ENCODE data around the gene MEIS2.

Gene MEIS2

GRCh38 chr15:37098468-37099318 lies 1.7 kb downstream of the MEIS2 start:
- no peak for DNase-seq (ENCODE audit: low read depth in 2 of 2)

- no peak for DNase-seq (ENCODE audit: low read depth in 2 of 2)
Observed at GRCh38 chr15:37097144-37097919, 3.0 kb downstream of the MEIS2 start.

GRCh38 chr15:37096558-37097143 lies 3.7 kb downstream of the MEIS2 start:
- no peak for DNase-seq (ENCODE audit: low read depth in 2 of 2)

DNA sequence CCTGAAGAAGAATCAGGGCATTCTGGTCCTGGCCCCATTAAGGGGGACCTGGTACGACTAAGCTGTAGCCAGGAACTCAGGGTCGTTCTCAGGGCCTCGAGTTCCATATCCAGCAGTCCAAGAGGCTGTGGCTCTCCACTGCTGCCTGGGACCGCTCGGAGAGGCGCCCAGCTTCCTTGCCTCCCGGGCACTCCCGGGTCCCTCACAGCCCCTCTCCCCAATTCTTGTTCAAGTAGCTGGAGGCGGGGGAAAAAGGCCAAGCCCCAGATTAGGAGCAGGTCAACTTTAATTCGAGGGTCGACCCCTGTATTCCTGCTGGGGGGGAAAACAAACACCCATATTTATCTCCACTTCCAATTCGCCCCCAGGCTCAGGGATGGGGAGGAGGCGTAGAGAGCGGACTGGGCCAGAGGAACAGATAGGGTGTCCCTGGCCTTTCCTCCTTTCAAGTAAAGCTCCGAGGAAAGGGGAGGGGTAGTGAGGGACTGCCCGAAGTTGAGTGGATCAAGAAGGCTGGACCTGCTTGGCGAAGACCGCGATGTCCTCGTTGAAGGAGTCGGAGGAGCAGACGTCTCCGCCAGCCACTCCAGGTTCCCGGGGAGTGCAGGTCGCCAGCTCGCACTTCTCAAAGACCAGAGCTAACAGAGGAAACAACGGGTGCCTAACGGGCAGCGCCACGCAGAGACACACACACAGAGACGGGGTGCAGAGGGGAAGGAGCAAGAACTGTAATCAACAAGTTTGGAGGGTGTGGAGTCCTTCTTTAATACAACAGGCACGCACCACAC lies 4.4 kb downstream of the MEIS2 start:
- no peak for DNase-seq (ENCODE audit: low read depth in 2 of 2)

DNA sequence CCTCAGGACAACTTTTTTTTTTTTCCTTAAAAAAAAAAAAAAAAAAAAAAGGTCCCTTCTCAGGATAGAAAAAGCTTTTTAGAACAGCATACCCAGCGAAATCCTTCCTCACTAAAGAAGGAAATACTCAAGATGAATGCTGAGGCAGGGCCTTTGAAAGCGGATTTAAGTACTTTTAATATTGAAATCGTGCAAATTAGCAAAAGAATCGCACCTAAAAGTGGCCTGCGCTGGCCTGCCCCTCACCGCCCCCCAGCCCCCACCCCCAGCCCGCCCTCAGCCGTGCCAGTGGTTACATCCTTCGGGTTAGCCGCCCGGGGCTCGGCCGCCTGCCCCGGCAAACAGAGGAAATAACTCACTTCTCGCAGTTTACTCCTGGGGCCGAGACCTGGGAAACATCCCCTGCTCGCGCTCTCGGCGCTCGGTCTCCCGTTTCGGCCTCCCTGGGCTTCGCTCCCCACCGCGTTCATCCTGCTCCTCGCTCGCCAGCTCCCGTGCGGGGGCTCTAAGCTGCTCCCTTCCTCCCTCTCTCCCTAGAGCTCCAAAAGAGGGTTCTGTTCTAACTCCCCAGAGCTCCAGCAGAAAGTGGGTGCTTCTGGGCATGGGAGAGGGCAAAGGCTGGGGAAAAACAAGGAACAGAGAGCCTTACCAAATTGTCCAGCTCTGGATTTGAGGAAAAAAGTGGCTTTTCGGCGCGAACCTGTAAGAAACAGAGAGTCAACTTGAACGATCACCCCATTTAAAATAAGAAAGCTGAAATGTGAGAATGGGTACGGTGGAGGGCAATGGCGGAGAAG lies 5.2 kb downstream of the MEIS2 start:
- DNase-seq (ENCODE audit: low read depth in 2 of 2), result no peak

DNA sequence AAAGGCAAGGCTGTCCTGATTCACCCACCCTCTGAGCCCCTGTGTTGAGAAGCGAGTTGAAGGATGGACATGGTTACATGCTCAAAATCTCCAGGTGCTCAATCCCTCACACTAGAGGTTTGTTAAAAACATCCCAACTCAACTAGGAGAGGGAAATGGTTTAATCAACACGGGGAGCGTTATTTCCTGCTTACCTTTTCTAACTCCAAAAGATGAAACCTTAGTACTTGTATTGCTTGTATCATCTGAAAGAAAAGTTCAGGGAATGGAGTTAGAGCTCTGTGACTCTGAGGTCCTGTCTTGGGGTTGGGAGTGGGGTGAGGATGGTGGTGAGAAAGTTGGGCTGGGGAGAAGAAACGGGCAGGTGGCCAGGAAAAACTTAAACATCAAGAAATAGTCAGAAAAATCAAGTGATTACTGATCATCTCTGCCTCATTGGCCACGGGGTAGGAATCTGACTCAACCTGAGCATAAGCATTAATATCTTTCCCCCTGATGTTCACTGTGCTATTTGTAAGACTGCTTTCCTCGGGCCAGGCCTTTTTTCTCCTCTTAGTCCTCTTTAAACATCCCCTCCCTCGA lies 5.9 kb downstream of the MEIS2 start:
- no peak for DNase-seq (ENCODE audit: low read depth in 2 of 2)

GRCh38 chr15:37093480-37094332 lies 6.6 kb downstream of the MEIS2 start:
- no peak for DNase-seq (ENCODE audit: low read depth in 2 of 2)

- DNase-seq (ENCODE audit: low read depth in 2 of 2), result no peak
Observed at GRCh38 chr15:37090543-37091175, 9.7 kb downstream of the MEIS2 start.

DNA sequence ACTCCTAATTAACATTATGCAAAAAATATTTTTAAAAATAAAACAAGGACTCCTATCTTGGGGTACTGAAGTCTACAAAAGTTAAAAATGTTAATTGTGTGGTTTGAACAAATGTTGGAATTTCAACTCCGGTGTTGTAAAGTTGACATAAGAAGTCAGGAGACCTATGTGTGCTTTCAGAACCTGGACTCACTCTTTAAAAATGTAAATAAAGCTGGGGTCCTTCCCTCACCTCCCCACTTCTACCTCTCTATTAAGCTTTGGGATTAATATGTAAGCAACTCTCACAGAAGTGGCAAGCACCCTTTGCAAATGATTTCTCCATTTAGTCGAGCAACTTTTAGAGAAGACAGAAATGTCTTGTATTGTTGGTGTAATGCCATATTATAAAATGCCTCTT lies 11.9 kb downstream of the MEIS2 start:
- DNase-seq (ENCODE audit: low read depth in 2 of 2), result no peak

GRCh38 chr15:37087131-37087588 lies 13.2 kb downstream of the MEIS2 start:
- no peak for DNase-seq (ENCODE audit: low read depth in 2 of 2)

GRCh38 chr15:37086521-37086920 lies 13.8 kb downstream of the MEIS2 start:
- no peak for DNase-seq (ENCODE audit: low read depth in 2 of 2)

- no peak for DNase-seq (ENCODE audit: low read depth in 2 of 2)
Observed at GRCh38 chr15:37086120-37086519, 14.2 kb downstream of the MEIS2 start.

GRCh38 chr15:37084602-37085001 lies 15.7 kb downstream of the MEIS2 start:
- no peak for DNase-seq (ENCODE audit: low read depth in 2 of 2)

- DNase-seq (ENCODE audit: low read depth in 2 of 2), result no peak
Observed at GRCh38 chr15:37083610-37084009, 16.7 kb downstream of the MEIS2 start.

DNA sequence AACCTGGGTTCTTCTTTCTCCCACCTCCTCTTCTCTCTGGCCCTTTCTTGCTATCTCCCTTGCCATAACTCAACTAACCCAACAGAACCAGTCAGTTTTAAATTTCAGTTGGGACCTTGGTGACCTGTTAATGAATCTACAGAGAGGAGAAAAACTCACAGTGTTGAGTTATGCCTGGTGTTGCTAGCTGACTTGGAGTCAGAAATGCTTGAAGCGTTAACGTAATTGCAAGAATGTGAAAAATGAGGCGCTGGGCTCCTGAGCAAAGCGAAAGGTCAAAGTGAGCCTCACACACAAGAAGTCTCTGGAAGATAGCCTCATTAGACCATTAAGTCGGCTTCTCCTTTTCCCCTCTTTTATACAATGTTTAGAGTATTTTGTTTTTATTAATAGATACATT lies 18.4 kb downstream of the MEIS2 start:
- no peak for DNase-seq (ENCODE audit: low read depth in 2 of 2)

- DNase-seq (ENCODE audit: low read depth in 2 of 2), result no peak
Observed at GRCh38 chr15:37080261-37080921, 20.0 kb downstream of the MEIS2 start.

- no peak for DNase-seq (ENCODE audit: low read depth in 2 of 2)
Observed at GRCh38 chr15:37079726-37080125, 20.6 kb downstream of the MEIS2 start.

DNA sequence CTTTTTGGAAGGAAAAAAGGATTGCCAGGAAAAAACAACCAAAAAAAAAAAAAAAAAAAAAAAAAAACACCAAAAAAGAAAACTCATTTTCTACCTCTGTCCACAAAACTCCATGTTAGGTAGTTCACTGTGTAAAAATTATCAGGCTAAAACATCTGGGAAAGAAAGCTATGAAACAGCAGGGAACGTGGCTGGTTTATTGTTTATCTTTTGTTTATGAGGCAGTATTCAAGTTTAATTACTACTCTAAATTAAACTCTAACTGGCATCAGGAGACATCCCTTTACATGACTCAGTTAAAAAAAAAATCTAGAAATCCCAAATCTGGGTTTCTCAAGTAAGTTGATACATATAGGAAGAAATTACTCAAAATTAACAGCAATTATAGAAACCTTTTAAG lies 21.8 kb downstream of the MEIS2 start:
- no peak for DNase-seq (ENCODE audit: low read depth in 2 of 2)

Measured in stimulated activated CD4-positive, alpha-beta T cell treated with anti-CD3 and anti-CD28 coated beads, Interleukin-1b, Interleukin-23, amount 100 ng/mL, for 1 hour (primary cell).